NCI-H345 (cell line): Measurements from ENCODE around the gene PTPRF.

Experiments
- DNase-seq: peaks from one replicate; lab custom pipeline; 2025; lab: John Stamatoyannopoulos, UW

The PTPRF gene

GRCh38 chr1:43608827-43609226 lies 78.1 kb downstream of the PTPRF start:
- DNase-seq, result no peak

- DNase-seq, result no peak
Measured at GRCh38 chr1:43610339-43610738, 79.7 kb downstream of the PTPRF start.

GRCh38 chr1:43611950-43612349 lies 81.3 kb downstream of the PTPRF start:
- DNase-seq, result no peak

- DNase-seq, result no peak
Measured at GRCh38 chr1:43612406-43612805, 81.7 kb downstream of the PTPRF start.

GRCh38 chr1:43613075-43613942 lies 82.6 kb downstream of the PTPRF start:
- DNase-seq, result no peak

- DNase-seq, result no peak
Measured at GRCh38 chr1:43614211-43614610, 83.5 kb downstream of the PTPRF start.

- DNase-seq, result no peak
Measured at GRCh38 chr1:43614891-43615290, 84.2 kb downstream of the PTPRF start.

GRCh38 chr1:43616383-43616782 lies 85.7 kb downstream of the PTPRF start:
- no peak for DNase-seq

- no peak for DNase-seq
Measured at GRCh38 chr1:43617011-43617410, 86.3 kb downstream of the PTPRF start.

- no peak for DNase-seq
Measured at GRCh38 chr1:43617668-43618067, 87.0 kb downstream of the PTPRF start.

- DNase-seq, result no peak
Measured at GRCh38 chr1:43618521-43619313, 88.0 kb downstream of the PTPRF start.

GRCh38 chr1:43619314-43619790 lies 88.7 kb downstream of the PTPRF start:
- no peak for DNase-seq

- DNase-seq, result no peak
Measured at GRCh38 chr1:43619996-43620920, 89.6 kb downstream of the PTPRF start.

GRCh38 chr1:43620956-43621355 lies 90.3 kb downstream of the PTPRF start:
- DNase-seq, result no peak

GRCh38 chr1:43621386-43621785 lies 90.7 kb downstream of the PTPRF start:
- no peak for DNase-seq

GRCh38 chr1:43621861-43622260 lies 91.2 kb downstream of the PTPRF start:
- no peak for DNase-seq

GRCh38 chr1:43622471-43622870 lies 91.8 kb downstream of the PTPRF start:
- no peak for DNase-seq

- no peak for DNase-seq
Measured at GRCh38 chr1:43622901-43623780, 92.5 kb downstream of the PTPRF start.

GRCh38 chr1:43625063-43625780 lies 94.5 kb downstream of the PTPRF start:
- no peak for DNase-seq

- DNase-seq, result no peak
Measured at GRCh38 chr1:43632135-43632670, 101.5 kb downstream of the PTPRF start.
